Measurements from ENCODE around the gene GHRHR.

The GHRHR gene

GRCh38 chr7:31017032-31017675, 53.4 kb downstream of the GHRHR start:
- DNase-seq, result no peak

- no peak for DNase-seq
Observed at GRCh38 chr7:31017721-31018120, 54.0 kb downstream of the GHRHR start.

GRCh38 chr7:31019509-31019908, 55.8 kb downstream of the GHRHR start:
- DNase-seq, result no peak

- no peak for DNase-seq
Observed at GRCh38 chr7:31020161-31020560, 56.4 kb downstream of the GHRHR start.

GRCh38 chr7:31020652-31021051, 56.9 kb downstream of the GHRHR start:
- DNase-seq, result no peak

- DNase-seq, result no peak
Observed at GRCh38 chr7:31022117-31022516, 58.4 kb downstream of the GHRHR start.

- no peak for DNase-seq
Observed at GRCh38 chr7:31022726-31023125, 59.0 kb downstream of the GHRHR start.

- DNase-seq, result no peak
Observed at GRCh38 chr7:31023877-31024276, 60.1 kb downstream of the GHRHR start.

- no peak for DNase-seq
Observed at GRCh38 chr7:31027161-31027965, 63.6 kb downstream of the GHRHR start.

GRCh38 chr7:31028006-31028405, 64.3 kb downstream of the GHRHR start:
- DNase-seq, result no peak

GRCh38 chr7:31028417-31028992, 64.8 kb downstream of the GHRHR start:
- no peak for DNase-seq
